DND-41 (cell line): Measurements from ENCODE around the gene MED6.

Source experiments
- ATAC-seq: fragments of 200-7000 bp; cut with Tn5 transposase; 3 replicates; pipeline ENCODE4 v1.9.1; 2021; ENCODE audit warnings: low read depth; ENCODE audit not compliant: insufficient read depth
- DNase-seq: peaks from one replicate; pipeline ENCODE4 v3.0.0-alpha.2; 2020
- H2AFZ ChIP-seq: 2 replicates; pipeline ENCODE4 v1.6.0; 2012; ENCODE audit warnings: low read depth, low read length
- H3K27ac ChIP-seq: 2 replicates; pipeline ENCODE4 v1.5.1; 2012; ENCODE audit warnings: low read length, inconsistent platforms
- H3K27me3 ChIP-seq: fragments of 200-600 bp; sonication (generic); 2 replicates; pipeline ENCODE4 v1.6.0; 2012; ENCODE audit warnings: low read length, mild to moderate bottlenecking, inconsistent platforms; ENCODE audit not compliant: insufficient read depth, poor library complexity
- H3K36me3 ChIP-seq: 2 replicates; pipeline ENCODE4 v1.5.1; 2012; ENCODE audit warnings: low read length, inconsistent platforms; ENCODE audit not compliant: insufficient read depth
- H3K4me1 ChIP-seq: 2 replicates; pipeline ENCODE4 v1.5.1; 2012; ENCODE audit warnings: mild to moderate bottlenecking, low read length; ENCODE audit not compliant: insufficient read depth
- H3K4me2 ChIP-seq: 2 replicates; pipeline ENCODE4 v1.6.0; 2012; ENCODE audit warnings: mild to moderate bottlenecking, moderate library complexity, low read length, inconsistent platforms; ENCODE audit not compliant: insufficient read depth
- H3K4me3 ChIP-seq, 2 experiments: fragments of 200-600 bp in 1 of 2; shearing (Covaris generic) in 1 of 2; 2 replicates each; pipeline ENCODE4 v1.5.1; 2012 to 2016; ENCODE audit warnings: inconsistent platforms in 2 of 2, low read length in 2 of 2, mild to moderate bottlenecking in 2 of 2, low read depth in 1 of 2, moderate library complexity in 1 of 2
- H3K79me2 ChIP-seq: 2 replicates; pipeline ENCODE4 v1.6.0; 2012; ENCODE audit warnings: low read length, inconsistent platforms; ENCODE audit not compliant: insufficient read depth
- H3K9ac ChIP-seq: 2 replicates; pipeline ENCODE4 v1.6.0; 2012; ENCODE audit warnings: low read depth, mild to moderate bottlenecking, inconsistent platforms, low read length, moderate library complexity
- H3K9me3 ChIP-seq: 2 replicates; pipeline ENCODE4 v1.5.1; 2012; ENCODE audit warnings: low read length, moderate library complexity, mild to moderate bottlenecking, inconsistent platforms; ENCODE audit not compliant: insufficient read depth, severe bottlenecking
- H4K20me1 ChIP-seq: 2 replicates; pipeline ENCODE4 v1.6.0; 2012; ENCODE audit warnings: low read length; ENCODE audit not compliant: insufficient read depth
- CTCF ChIP-seq: IDR thresholded peaks from 2 replicates; pipeline ENCODE4 v1.5.1; 2012; ENCODE audit warnings: borderline replicate concordance, low read length, moderate library complexity, mild to moderate bottlenecking; ENCODE audit not compliant: poor library complexity, severe bottlenecking; ENCODE audit errors: extremely low read depth
- EZH2 ChIP-seq: IDR thresholded peaks from 3 replicates; pipeline ENCODE4 v1.6.1; 2012; ENCODE audit warnings: borderline replicate concordance, low read depth, mild to moderate bottlenecking, moderate library complexity, low read length, inconsistent platforms; ENCODE audit not compliant: severe bottlenecking

The MED6 gene

GRCh38 chr14:70600382-70601157 lies at the start of gene MED6:
Gene MED6, minus strand, starts transcription at chr14:70600655. Its CDS starts 18 bp downstream, at chr14:70600637.
- Histone ChIP-seq H2AFZ (peak within 1 kb of the TSS; percentile 97), H3K4me3 (peak within 1 kb of the TSS; percentile 86 to 98), H3K9ac (peak within 1 kb of the TSS; percentile 68), H3K27me3 (no peaks in the 10 kb centered on the region), H4K20me1 (peaks cover 28% of the 10 kb centered on the region; the same call in 1 of the 2 replicates), H3K4me2 (peak within 1 kb of the TSS; percentile 94), H3K4me1 (peaks cover 30% of the 10 kb centered on the region), H3K9me3 (no peaks in the 10 kb centered on the region), H3K27ac (peak within 1 kb of the TSS; percentile 82), H3K79me2 (peaks cover 49% of the 10 kb centered on the region), H3K36me3 (peaks cover 15% of the 10 kb centered on the region)
- DNase-seq (peak; percentile 94), ATAC-seq (peak; percentile 97)
- TF ChIP-seq CTCF (no peak), EZH2 (no peak)

DNA sequence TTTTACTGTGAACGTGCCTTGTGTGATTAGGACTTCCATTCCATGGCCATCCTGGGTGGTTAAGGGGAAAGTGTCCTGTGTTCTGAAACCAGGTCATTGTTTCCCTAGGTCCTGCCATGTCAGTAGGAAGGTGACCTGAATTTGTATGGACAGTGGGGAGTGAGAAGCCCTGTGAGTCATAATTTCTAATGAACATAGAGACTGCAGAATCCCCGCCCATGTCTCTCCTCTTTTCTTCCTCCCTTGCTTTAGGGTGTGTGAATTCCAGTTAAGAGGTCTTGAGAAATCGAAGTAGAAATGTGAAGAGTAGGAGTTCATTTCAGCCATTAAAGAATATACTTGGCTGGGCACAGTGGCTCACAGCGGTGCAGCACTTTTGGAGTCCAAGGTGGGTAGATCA lies 49.3 kb upstream of the MED6 start:
- DNase-seq (no peak), ATAC-seq (no peak)
- peaks cover 2% of the 10 kb centered on the region for H3K4me1 ChIP-seq
- H2AFZ ChIP-seq: no peak overlapping the region
- H3K27ac ChIP-seq: no peak overlapping the region
- no peak for TF ChIP-seq EZH2
- no peak for TF ChIP-seq CTCF
- no peaks in the 10 kb centered on the region for H3K36me3 ChIP-seq
- no peaks in the 10 kb centered on the region for H3K9me3 ChIP-seq
- H3K9ac ChIP-seq: no peak overlapping the region
- no peaks in the 10 kb centered on the region for H3K79me2 ChIP-seq
- no peak overlapping the region for H3K4me3 ChIP-seq
- H3K27me3 ChIP-seq: peaks cover 7% of the 10 kb centered on the region
- no peaks in the 10 kb centered on the region for H4K20me1 ChIP-seq
- H3K4me2 ChIP-seq: no peak overlapping the region

GRCh38 chr14:70648346-70648745 lies 47.9 kb upstream of the MED6 start:
- TF ChIP-seq CTCF (no peak), EZH2 (no peak)
- H4K20me1 ChIP-seq: 0 out of 2 replicates have a peak, but pooled peaks cover 5% of the 10 kb centered on the region
- DNase-seq (no peak), ATAC-seq (no peak)
- no peak overlapping the region for H3K9ac ChIP-seq
- H3K36me3 ChIP-seq: no peaks in the 10 kb centered on the region
- peaks cover 18% of the 10 kb centered on the region for H3K27me3 ChIP-seq
- no peaks in the 10 kb centered on the region for H3K9me3 ChIP-seq
- no peak overlapping the region for H3K27ac ChIP-seq
- no peak overlapping the region for H3K4me3 ChIP-seq
- no peak overlapping the region for H2AFZ ChIP-seq
- no peaks in the 10 kb centered on the region for H3K79me2 ChIP-seq
- H3K4me2 ChIP-seq: no peak overlapping the region
- no peaks in the 10 kb centered on the region for H3K4me1 ChIP-seq
